ENCODE measurements around the gene SLC34A3.

SLC34A3 gene

GRCh38 chr9:137272241-137273094 lies 41.8 kb downstream of the SLC34A3 start:
- Histone ChIP-seq H4K8ac (ENCODE audit: low read depth, low read length) (no peak overlapping the region), H3K27me3 (ENCODE audit: insufficient read depth, low read length) (no peaks in the 10 kb centered on the region), H3K36me3 (ENCODE audit: control insufficient read depth in 1 of 2, insufficient read depth in 2 of 2, low read length in 2 of 2) (peaks cover 55 to 57% of the 10 kb centered on the region in 2 experiments), H3K9ac (ENCODE audit: low read length) (no peak overlapping the region), H3K23ac (ENCODE audit: low read length) (no peak overlapping the region), H3K79me1 (ENCODE audit: low read length) (peaks cover 3% of the 10 kb centered on the region), H3K14ac (ENCODE audit: low read length) (no peak overlapping the region), H2BK120ac (ENCODE audit: insufficient read depth, low read length, poor library complexity) (no peak overlapping the region), H4K91ac (ENCODE audit: low read depth, low read length) (no peak overlapping the region), H2BK5ac (ENCODE audit: low read depth, low read length, poor library complexity) (no peak overlapping the region), H3K18ac (ENCODE audit: low read length) (no peak overlapping the region), H2AFZ (ENCODE audit: insufficient read depth, low read length, poor library complexity) (no peak overlapping the region), H2BK12ac (ENCODE audit: low read length) (no peak overlapping the region), H3K4ac (ENCODE audit: low read depth, low read length) (no peak overlapping the region), H4K12ac (ENCODE audit: low read depth, low read length) (no peak overlapping the region), H3K79me2 (ENCODE audit: control insufficient read depth, insufficient read depth, low read length, poor library complexity) (no peaks in the 10 kb centered on the region), H3K4me2 (ENCODE audit: low read length) (no peak overlapping the region), H3K4me3 (ENCODE audit: low read depth, low read length) (no peak overlapping the region), H3K4me1 (ENCODE audit: control insufficient read depth in 1 of 2, insufficient read depth in 2 of 2, low read length in 2 of 2) (peaks cover 11% of the 10 kb centered on the region in 2 experiments), H2AK5ac (ENCODE audit: low read length) (no peak overlapping the region), H3K9me3 (ENCODE audit: insufficient read depth, low read depth, low read length) (no peaks in the 10 kb centered on the region), H3K27ac (ENCODE audit: low read depth, low read length) (no peak overlapping the region)
- WGBS (ENCODE audit: extremely low coverage, insufficient coverage, insufficient read length) = no CpG with 5 or more reads among the region's 39 CpGs
- no peak for DNase-seq

GRCh38 chr9:137273095-137273490 lies 42.4 kb downstream of the SLC34A3 start:
- Histone ChIP-seq H2BK120ac (ENCODE audit: insufficient read depth, low read length, poor library complexity) (no peak overlapping the region), H2BK12ac (ENCODE audit: low read length) (no peak overlapping the region), H3K4ac (ENCODE audit: low read depth, low read length) (no peak overlapping the region), H3K79me1 (ENCODE audit: low read length) (peaks cover 8% of the 10 kb centered on the region), H3K36me3 (ENCODE audit: control insufficient read depth in 1 of 2, insufficient read depth in 2 of 2, low read length in 2 of 2) (peaks cover 49 to 53% of the 10 kb centered on the region in 2 experiments), H3K4me2 (ENCODE audit: low read length) (no peak overlapping the region), H3K4me1 (ENCODE audit: control insufficient read depth in 1 of 2, insufficient read depth in 2 of 2, low read length in 2 of 2) (peaks cover 11 to 13% of the 10 kb centered on the region in 2 experiments), H3K23ac (ENCODE audit: low read length) (no peak overlapping the region), H2AK5ac (ENCODE audit: low read length) (no peak overlapping the region), H2BK5ac (ENCODE audit: low read depth, low read length, poor library complexity) (no peak overlapping the region), H3K14ac (ENCODE audit: low read length) (no peak overlapping the region), H2AFZ (ENCODE audit: insufficient read depth, low read length, poor library complexity) (no peak overlapping the region), H3K9ac (ENCODE audit: low read length) (no peak overlapping the region), H3K18ac (ENCODE audit: low read length) (no peak overlapping the region), H3K27me3 (ENCODE audit: insufficient read depth, low read length) (no peaks in the 10 kb centered on the region), H4K12ac (ENCODE audit: low read depth, low read length) (no peak overlapping the region), H4K8ac (ENCODE audit: low read depth, low read length) (no peak overlapping the region), H3K4me3 (ENCODE audit: low read depth, low read length) (no peak overlapping the region), H3K27ac (ENCODE audit: low read depth, low read length) (no peak overlapping the region), H4K91ac (ENCODE audit: low read depth, low read length) (no peak overlapping the region), H3K9me3 (ENCODE audit: insufficient read depth, low read depth, low read length) (no peaks in the 10 kb centered on the region), H3K79me2 (ENCODE audit: control insufficient read depth, insufficient read depth, low read length, poor library complexity) (peaks cover 3% of the 10 kb centered on the region)
- DNase-seq = no peak
- WGBS (ENCODE audit: extremely low coverage, insufficient coverage, insufficient read length) = no CpG with 5 or more reads among the region's 13 CpGs

GRCh38 chr9:137273611-137274320 lies 43.1 kb downstream of the SLC34A3 start:
- Histone ChIP-seq H3K4ac (ENCODE audit: low read depth, low read length) (no peak overlapping the region), H2BK12ac (ENCODE audit: low read length) (no peak overlapping the region), H3K4me1 (ENCODE audit: control insufficient read depth in 1 of 2, insufficient read depth in 2 of 2, low read length in 2 of 2) (peaks cover 14 to 17% of the 10 kb centered on the region in 2 experiments), H3K36me3 (ENCODE audit: control insufficient read depth in 1 of 2, insufficient read depth in 2 of 2, low read length in 2 of 2) (peaks cover 46 to 51% of the 10 kb centered on the region in 2 experiments), H3K18ac (ENCODE audit: low read length) (no peak overlapping the region), H3K79me1 (ENCODE audit: low read length) (peaks cover 11% of the 10 kb centered on the region), H2BK120ac (ENCODE audit: insufficient read depth, low read length, poor library complexity) (no peak overlapping the region), H2AK5ac (ENCODE audit: low read length) (no peak overlapping the region), H3K27me3 (ENCODE audit: insufficient read depth, low read length) (no peaks in the 10 kb centered on the region), H4K8ac (ENCODE audit: low read depth, low read length) (no peak overlapping the region), H2AFZ (ENCODE audit: insufficient read depth, low read length, poor library complexity) (no peak overlapping the region), H3K4me3 (ENCODE audit: low read depth, low read length) (peak overlapping the region; percentile 21), H3K9me3 (ENCODE audit: insufficient read depth, low read depth, low read length) (no peaks in the 10 kb centered on the region), H3K9ac (ENCODE audit: low read length) (no peak overlapping the region), H3K27ac (ENCODE audit: low read depth, low read length) (no peak overlapping the region), H3K23ac (ENCODE audit: low read length) (no peak overlapping the region), H2BK5ac (ENCODE audit: low read depth, low read length, poor library complexity) (no peak overlapping the region), H3K4me2 (ENCODE audit: low read length) (no peak overlapping the region), H3K79me2 (ENCODE audit: control insufficient read depth, insufficient read depth, low read length, poor library complexity) (peaks cover 5% of the 10 kb centered on the region), H4K91ac (ENCODE audit: low read depth, low read length) (no peak overlapping the region), H4K12ac (ENCODE audit: low read depth, low read length) (no peak overlapping the region), H3K14ac (ENCODE audit: low read length) (no peak overlapping the region)
- WGBS (ENCODE audit: extremely low coverage, insufficient coverage, insufficient read length) = no CpG with 5 or more reads among the region's 15 CpGs
- no peak for DNase-seq

- H4K91ac ChIP-seq (ENCODE audit: low read depth, low read length) = no peak overlapping the region
- peaks cover 48 to 52% of the 10 kb centered on the region in 2 experiments for H3K36me3 ChIP-seq (ENCODE audit: control insufficient read depth in 1 of 2, insufficient read depth in 2 of 2, low read length in 2 of 2)
- H3K4me2 ChIP-seq (ENCODE audit: low read length) = no peak overlapping the region
- no peak for DNase-seq
- no peak overlapping the region for H3K9ac ChIP-seq (ENCODE audit: low read length)
- H3K23ac ChIP-seq (ENCODE audit: low read length) = no peak overlapping the region
- peaks cover 11% of the 10 kb centered on the region for H3K79me1 ChIP-seq (ENCODE audit: low read length)
- H2AFZ ChIP-seq (ENCODE audit: insufficient read depth, low read length, poor library complexity) = no peak overlapping the region
- peaks cover 5% of the 10 kb centered on the region for H3K79me2 ChIP-seq (ENCODE audit: control insufficient read depth, insufficient read depth, low read length, poor library complexity)
- H4K12ac ChIP-seq (ENCODE audit: low read depth, low read length) = no peak overlapping the region
- no peak overlapping the region for H3K27ac ChIP-seq (ENCODE audit: low read depth, low read length)
- H3K4ac ChIP-seq (ENCODE audit: low read depth, low read length) = no peak overlapping the region
- H3K18ac ChIP-seq (ENCODE audit: low read length) = no peak overlapping the region
- H3K4me3 ChIP-seq (ENCODE audit: low read depth, low read length) = no peak overlapping the region
- no peak overlapping the region for H2BK120ac ChIP-seq (ENCODE audit: insufficient read depth, low read length, poor library complexity)
- no peak overlapping the region for H4K8ac ChIP-seq (ENCODE audit: low read depth, low read length)
- H2AK5ac ChIP-seq (ENCODE audit: low read length) = no peak overlapping the region
- H2BK5ac ChIP-seq (ENCODE audit: low read depth, low read length, poor library complexity) = no peak overlapping the region
- no peak overlapping the region for H2BK12ac ChIP-seq (ENCODE audit: low read length)
- peaks cover 16 to 19% of the 10 kb centered on the region in 2 experiments for H3K4me1 ChIP-seq (ENCODE audit: control insufficient read depth in 1 of 2, insufficient read depth in 2 of 2, low read length in 2 of 2)
- H3K14ac ChIP-seq (ENCODE audit: low read length) = no peak overlapping the region
- no CpG with 5 or more reads among the region's 10 CpGs for WGBS (ENCODE audit: extremely low coverage, insufficient coverage, insufficient read length)
- no peaks in the 10 kb centered on the region for H3K27me3 ChIP-seq (ENCODE audit: insufficient read depth, low read length)
- H3K9me3 ChIP-seq (ENCODE audit: insufficient read depth, low read depth, low read length) = peaks cover 12% of the 10 kb centered on the region
Observed at GRCh38 chr9:137275203-137275587, 44.5 kb downstream of the SLC34A3 start.

All from trophoblast cell (in vitro differentiated cells and primary cell).